Stimulated activated CD8-positive, alpha-beta memory T cell treated with anti-CD3 and anti-CD28 coated beads, Interleukin-7, amount 100 ng/mL, for 4 hours (primary cell): Measurements from ENCODE around the gene CD53.
"Not testable (repeated sequence)": the region's sequence is repeated elsewhere in the genome, so short reads cannot be mapped to it uniquely, and the experiment has no call there.

Source experiments
- DNase-seq, 2 donors: peaks; one replicate each; pipeline ENCODE4 v3.0.0-alpha.2; 2020; ENCODE audit warnings: low read depth in 2 of 2

CD53 gene

DNA sequence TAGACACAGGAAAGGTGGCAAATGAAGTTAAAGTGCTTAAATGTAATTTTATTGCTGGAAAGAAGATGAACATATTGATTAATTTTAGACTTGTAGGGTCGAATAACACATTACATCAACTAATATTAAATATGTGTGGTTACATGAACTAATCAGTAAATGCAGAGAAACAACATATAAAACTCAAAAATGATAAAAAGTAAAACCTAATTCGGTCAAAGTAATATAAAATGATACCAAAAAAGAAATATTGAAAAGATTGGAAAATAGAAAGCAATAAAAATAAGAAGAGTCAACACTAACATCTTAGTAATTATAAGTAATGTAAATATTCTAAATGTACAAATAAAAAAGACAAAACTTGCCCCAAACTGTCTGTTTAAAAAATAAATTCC lies 43.3 kb downstream of the CD53 start:
- no peak for DNase-seq

DNA sequence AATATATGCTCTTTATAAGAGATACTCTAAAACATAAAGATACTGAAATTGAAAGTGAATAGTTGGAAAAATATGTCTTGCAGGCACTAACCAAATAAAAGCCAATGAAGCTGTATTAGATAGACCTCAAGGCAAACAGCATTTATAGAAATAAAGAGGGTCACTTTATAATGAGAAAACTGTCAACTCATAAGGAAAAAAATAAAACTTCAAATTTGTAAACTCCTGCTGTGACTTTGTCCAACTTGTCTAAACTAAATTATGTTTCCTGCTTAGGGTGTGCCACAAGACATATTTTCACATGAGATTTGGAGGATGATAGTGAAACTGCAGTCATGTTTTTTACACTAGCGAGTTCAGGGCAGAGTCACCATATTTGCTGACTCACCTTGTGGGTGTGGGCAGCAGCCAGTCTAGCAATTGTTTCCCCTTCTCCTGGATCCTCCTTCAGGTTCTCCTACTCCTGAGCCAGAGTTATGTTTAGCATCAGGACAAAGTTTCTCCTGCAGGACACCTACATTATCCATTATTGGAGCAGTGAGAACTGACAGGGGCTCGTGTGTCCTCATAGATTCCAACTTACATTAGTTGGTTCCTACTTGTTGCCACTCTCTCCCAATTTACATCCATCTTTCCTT lies 43.8 kb downstream of the CD53 start:
- no peak for DNase-seq

DNA sequence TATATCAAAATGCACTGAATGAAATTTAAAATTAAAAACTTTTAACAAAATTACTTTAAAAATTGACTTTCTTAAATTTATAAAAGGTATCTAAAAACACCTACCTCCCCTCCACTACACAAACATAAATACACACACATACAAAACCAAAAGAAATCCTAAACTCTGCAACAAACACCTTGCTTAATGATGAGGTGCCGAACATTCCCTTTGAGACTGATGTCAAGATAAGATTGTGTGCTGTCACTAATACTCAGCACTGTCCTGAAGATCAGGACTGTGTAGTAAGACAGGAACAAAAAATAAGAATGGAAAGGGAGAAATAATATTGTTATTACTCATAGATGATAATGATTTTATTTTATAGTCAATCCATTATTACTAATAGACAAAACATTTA lies 45.1 kb downstream of the CD53 start:
- DNase-seq, result no peak

DNA sequence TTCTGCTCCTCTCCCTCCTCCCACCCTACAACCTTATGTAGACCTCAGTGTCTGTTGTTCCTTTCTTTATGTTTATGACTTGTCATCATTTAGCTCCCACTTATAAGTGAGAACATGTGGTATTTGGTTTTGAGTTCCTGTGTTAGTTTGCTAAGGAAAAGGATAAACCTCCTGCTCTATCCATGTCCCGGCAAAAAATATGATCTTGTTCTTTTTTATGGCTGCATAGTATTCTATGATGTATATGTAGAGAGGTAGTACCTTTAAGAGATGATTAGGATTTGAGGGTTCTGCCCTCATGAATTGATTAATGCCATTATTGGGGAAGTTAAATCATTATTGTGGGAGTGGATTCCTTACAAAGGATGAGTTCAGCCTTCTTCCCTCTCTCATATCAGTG lies 49.0 kb downstream of the CD53 start:
- no peak for DNase-seq

DNA sequence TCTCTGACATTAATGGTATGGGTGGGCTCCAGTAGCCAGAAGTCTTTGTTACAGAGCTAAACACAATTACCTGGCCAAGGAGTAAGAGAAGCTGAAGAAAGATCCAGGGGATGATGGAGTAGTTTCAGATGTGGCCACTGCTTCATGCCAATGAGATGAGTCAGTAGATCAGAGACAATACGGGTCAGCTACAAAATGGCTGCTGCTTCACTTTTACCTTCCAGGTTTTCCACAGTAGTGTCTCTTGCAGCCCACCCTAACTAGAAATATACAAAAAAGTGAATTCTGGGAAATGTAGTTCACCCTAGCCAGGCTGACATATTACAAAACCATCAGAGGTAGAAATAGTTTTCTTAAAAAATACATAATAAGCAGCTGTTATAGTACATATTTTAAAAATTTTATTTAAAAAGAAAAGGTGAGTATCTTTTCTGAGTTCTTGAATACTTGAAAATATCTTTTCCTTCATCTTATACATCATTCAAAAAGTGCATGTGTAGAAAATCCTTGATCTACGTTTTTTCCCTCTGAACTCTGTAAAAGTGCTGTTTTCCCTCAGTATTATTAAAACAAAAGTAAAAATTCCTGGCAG lies 54.6 kb downstream of the CD53 start:
- DNase-seq, result no peak

DNA sequence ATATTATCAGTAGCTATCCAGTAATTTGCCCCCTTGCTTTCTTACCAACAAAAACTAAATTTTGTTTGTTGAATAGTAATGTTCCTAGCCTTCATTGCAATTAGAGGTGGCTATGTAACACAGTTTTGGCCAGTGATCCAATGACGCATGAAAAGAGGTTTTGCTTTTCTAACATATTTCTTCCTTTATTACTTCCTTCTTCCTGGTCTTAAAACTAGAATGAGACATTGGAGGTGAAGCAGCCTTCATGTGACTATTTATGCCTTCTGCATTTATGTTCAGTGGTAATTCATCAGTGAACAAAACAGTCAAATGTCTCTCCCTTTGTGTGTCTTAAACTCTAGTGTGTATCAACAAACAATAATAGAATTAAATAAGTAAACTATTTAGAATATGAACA lies 55.2 kb downstream of the CD53 start:
- DNase-seq, result no peak

DNA sequence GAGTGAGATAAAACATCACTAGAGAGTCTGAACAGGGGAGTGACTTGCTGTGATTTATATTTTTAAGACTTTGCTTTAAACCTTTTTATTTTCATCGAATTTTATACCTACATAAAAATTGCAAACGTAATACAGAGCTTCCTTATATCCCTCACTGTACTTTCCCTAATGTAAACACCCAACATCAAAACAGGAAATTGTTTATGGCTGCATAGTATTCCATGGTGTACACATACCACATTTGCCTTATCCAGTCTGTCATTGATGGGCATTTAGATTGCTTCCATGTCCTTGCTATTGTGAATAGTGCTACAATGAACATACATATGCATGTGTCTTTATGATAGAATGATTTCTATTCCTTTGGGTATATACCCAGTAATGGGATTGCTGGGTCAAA lies 56.0 kb downstream of the CD53 start:
- no peak for DNase-seq

DNA sequence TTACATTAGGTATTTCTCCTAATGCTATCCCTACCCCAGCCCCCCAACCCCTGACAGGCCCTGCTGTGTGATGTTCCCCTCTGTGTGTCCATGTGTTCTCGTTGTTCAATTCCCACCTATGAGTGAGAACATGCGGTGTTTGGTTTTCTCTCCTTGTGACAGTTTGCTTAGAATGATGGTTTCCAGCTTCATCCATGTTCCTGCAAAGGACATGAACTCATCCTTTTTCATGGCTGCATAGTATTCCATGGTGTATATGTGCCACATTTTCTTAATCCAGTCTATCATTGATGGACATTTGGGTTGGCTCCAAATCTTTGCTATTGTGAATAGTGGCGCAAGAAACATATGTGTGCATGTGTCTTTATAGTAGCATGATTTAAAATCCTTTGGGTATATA lies 58.1 kb downstream of the CD53 start:
- not testable (repeated sequence) for DNase-seq

DNA sequence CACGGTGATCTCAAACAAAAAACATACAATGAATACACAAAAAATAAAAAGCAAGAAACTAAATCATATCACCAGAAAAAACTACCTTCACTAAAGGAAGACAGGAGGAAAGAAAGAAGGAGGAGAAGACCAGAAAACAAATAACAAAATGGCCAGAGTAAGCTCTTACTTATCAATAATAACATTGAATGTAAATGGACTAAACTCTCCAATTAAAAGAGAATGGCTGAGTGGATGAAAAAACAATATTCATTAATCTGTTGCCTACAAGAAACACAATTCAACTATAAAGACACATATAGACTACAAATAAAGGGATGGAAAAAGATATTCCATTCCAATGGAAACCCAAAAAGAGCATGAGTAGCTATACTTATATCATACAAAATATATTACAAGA lies 63.6 kb downstream of the CD53 start:
- DNase-seq, result no peak

DNA sequence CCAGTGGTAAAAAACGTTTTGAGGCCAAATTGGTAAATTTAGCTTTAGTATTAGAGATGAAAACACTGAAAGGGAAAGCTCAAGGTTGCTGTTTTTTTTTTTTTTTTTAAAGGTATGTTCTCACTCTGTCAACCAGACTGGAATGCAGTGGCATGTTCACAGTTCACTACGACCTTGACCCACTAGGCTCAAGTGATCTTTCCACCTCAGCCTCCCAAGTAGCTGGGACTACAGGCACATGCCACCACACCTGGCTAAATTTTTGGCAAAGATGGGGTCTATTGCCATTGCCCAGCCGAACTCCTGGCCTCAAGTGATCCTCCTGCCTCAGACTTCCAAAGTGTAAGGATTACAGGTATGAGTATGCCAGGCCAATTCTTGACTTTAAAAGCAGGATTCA lies 71.9 kb downstream of the CD53 start:
- no peak for DNase-seq

DNA sequence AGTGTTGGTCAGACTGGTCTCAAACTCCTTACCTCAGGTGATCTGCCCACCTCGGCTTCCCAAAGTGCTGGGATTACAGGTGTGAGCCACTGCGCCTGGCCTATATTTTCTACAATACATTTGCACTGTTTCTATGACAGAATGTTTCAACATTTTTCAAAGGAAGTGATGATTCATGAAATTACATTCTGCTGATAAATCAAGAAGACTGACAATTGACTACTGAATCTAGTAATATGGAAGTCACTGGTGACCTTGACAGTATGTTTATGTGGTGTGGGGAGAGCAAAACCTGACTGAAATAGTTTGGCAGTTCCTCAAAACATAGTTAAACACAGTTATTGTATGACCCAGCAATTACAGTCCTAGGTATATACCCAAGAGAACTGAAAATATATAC lies 72.7 kb downstream of the CD53 start:
- DNase-seq, result no peak

DNA sequence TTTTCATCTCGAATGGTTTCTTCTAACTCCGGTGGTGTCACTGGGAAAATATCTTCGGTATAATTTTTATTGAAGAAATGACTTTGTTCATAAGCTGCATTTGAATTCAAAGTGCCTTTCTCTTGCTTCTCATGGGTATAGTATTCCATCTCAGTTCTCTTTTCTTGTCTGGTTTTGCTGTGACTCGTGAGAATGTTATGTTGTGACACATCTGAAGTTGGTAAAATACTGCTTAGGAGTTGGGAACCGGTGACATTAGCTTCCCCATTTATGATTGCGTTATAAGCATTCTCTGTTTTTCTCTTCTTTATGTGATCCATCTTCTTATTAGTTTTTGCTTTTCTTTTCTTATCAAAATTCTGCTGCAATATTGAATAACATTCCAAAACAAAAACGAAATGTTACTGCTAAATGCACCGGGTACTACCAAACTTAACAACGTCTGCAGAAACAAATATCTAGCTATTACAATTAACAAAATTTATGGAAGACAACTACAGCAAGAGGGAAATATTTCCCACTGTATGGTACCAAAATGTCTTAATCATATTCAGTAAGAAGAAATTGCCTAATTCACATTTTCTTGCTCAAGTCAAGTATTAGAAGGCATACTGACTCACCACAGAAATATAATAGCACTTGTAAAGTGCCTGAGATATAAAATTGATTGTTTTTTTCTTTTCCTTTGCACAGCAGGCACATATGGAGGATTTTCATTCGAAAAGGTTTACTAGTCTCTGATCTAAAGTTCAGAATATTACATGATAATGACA lies 75.3 kb downstream of the CD53 start:
- DNase-seq, result no peak
